ENCODE results near the gene FXYD1.
A peak's percentile ranks its signal among the peaks of the same experiment; 100 is the strongest.
"Not testable (repeated sequence)": the region's sequence is repeated elsewhere in the genome, so short reads cannot be mapped to it uniquely, and the experiment has no call there.

Gene FXYD1

DNA sequence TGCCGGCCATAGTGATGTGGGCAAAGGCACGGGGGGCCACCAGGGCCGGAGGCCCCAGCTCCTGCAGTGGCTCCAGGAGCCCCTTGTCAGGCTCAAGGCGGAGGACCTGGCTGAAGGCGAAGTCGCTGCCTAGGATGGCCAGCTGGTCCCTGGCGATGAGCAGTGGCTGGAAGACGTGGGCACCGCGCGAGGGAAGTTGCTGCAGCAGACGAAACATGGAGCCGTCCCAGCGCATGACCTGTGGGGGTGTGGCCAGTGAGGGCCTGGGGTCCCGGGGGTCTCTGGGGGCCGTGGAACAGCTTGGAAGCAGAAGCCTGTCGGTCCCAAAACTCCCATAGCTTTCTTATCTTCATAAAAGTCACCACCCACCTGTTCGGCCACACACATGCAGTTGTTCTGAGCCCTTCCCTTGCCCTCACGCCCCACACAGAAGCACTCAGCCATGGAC, 13.3 kb upstream of the FXYD1 start:
- DNase-seq, result no peak
- H3K36me3 Mint-ChIP-seq, result no peaks in the 10 kb centered on the region
- H3K27ac Mint-ChIP-seq, result peak overlapping the region; percentile 33

GRCh38 chr19:35125749-35126623, 12.6 kb upstream of the FXYD1 start:
- H3K36me3 Mint-ChIP-seq, result no peaks in the 10 kb centered on the region
- H3K27ac Mint-ChIP-seq, result peak overlapping the region; percentile 33
- CTCF ChIA-PET, result interaction anchor here (1.6 to 2.0 kb wide), 2 partner anchors 8 to 10 kb away, joined by 4 to 11 read pairs; partner anchors contain the start of gene LGI4
- H3K4me3 Mint-ChIP-seq, result no peak overlapping the region
- peaks cover 16% of the 10 kb centered on the region for H3K4me1 Mint-ChIP-seq
- no peaks in the 10 kb centered on the region for H3K9me3 Mint-ChIP-seq
- DNase-seq, result no peak
- H3K27me3 Mint-ChIP-seq, result peaks cover 43% of the 10 kb centered on the region

More for the DNA sequence above, 13.3 kb upstream of the FXYD1 start:
- Mint-ChIP-seq H3K4me3 (no peak overlapping the region), H3K4me1 (peaks cover 16% of the 10 kb centered on the region), H3K9me3 (no peaks in the 10 kb centered on the region), H3K27me3 (peaks cover 49% of the 10 kb centered on the region)
- CTCF ChIA-PET, result interaction anchor here (1.2 to 2.0 kb wide), 5 partner anchors 9 to 58 kb away, joined by 4 to 11 read pairs (median 6); partner anchors contain the start of gene LGI4

- Mint-ChIP-seq H3K27ac (no peak overlapping the region), H3K27me3 (peaks cover 37% of the 10 kb centered on the region), H3K4me1 (peaks cover 16% of the 10 kb centered on the region), H3K36me3 (no peaks in the 10 kb centered on the region), H3K9me3 (no peaks in the 10 kb centered on the region), H3K4me3 (no peak overlapping the region)
- DNase-seq, result no peak
- CTCF ChIA-PET, result interaction anchor here (1.7 kb wide), 1 partner anchor 16 kb away, joined by 6 read pairs; no protein-coding TSS in a partner anchor
Observed at GRCh38 chr19:35126624-35126959, 12.0 kb upstream of the FXYD1 start.

- no peaks in the 10 kb centered on the region for H3K36me3 Mint-ChIP-seq
- H3K27me3 Mint-ChIP-seq, result peaks cover 24% of the 10 kb centered on the region
- H3K4me3 Mint-ChIP-seq, result no peak overlapping the region
- peaks cover 16% of the 10 kb centered on the region for H3K4me1 Mint-ChIP-seq
- no peaks in the 10 kb centered on the region for H3K9me3 Mint-ChIP-seq
- CTCF ChIA-PET, result interaction anchor here (0.8 to 1.7 kb wide), 3 partner anchors 14 to 61 kb away, joined by 3 to 6 read pairs (median 5); partner anchors contain the start of gene FXYD5
- H3K27ac Mint-ChIP-seq, result no peak overlapping the region
- DNase-seq, result no peak
Observed at GRCh38 chr19:35127871-35128270, 10.8 kb upstream of the FXYD1 start.

GRCh38 chr19:35128398-35129057, 10.1 kb upstream of the FXYD1 start:
- Mint-ChIP-seq H3K4me3 (no peak overlapping the region), H3K27ac (no peak overlapping the region), H3K9me3 (no peaks in the 10 kb centered on the region), H3K4me1 (peaks cover 16% of the 10 kb centered on the region), H3K36me3 (no peaks in the 10 kb centered on the region), H3K27me3 (peaks cover 19% of the 10 kb centered on the region)
- no peak for DNase-seq
- CTCF ChIA-PET, result no interaction called here

- H3K36me3 Mint-ChIP-seq, DNase-seq, H3K9me3 Mint-ChIP-seq, H3K4me1 Mint-ChIP-seq, H3K27me3 Mint-ChIP-seq, H3K27ac Mint-ChIP-seq, CTCF ChIA-PET, H3K4me3 Mint-ChIP-seq: not testable (repeated sequence)
Observed at GRCh38 chr19:35129724-35130274, 8.8 kb upstream of the FXYD1 start.

DNA sequence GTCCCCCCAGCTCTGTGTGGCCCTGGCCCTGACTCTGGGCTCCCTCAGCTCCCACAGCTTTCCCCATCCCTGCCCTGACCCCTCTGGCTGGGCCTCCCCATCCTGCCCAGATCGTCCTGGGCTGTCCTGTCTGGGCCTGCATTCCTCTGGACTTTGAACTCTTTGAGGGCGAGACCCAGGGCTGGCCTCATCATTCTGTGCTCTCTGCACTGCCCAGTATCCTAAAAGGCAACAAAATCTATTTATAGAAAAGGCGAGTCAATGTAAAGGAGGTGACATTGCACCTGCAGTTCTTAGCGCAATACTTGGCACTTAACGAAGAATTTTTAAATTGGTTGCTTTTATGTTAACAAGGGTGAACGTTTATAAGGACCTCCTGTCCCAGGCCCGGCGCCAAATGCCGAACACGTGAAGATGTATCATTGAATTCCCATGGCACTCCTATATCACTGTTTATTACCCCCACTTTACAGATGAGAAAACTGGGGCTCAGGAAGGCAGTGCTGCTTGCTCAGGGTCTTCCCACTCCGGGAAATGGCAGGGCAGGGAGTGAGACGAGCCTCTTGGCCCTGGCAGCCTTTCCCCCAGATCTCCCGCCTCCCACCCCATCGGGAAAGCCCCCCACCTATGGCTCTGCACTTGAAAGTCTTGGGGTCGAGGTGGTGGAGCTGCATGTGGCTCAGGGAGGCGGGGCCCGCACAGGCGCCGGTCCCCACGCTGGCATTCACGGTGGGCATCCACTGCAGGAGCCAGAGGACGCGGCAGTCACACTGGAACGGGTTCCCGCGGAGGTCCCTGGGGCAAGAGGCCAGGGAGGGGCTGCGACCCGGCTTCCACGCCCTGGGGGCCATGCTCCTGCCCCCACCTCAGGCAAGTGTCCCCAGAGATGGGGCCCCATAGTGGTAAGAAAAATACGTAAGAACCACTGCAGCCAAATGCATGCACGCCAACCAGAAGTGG, 7.6 kb upstream of the FXYD1 start:
- DNase-seq, result no peak
- no peak overlapping the region for H3K27ac Mint-ChIP-seq
- CTCF ChIA-PET, result no interaction called here
- H3K27me3 Mint-ChIP-seq, result peaks cover 14% of the 10 kb centered on the region
- no peak overlapping the region for H3K4me3 Mint-ChIP-seq
- H3K9me3 Mint-ChIP-seq, result no peaks in the 10 kb centered on the region
- H3K4me1 Mint-ChIP-seq, result peaks cover 4% of the 10 kb centered on the region
- H3K36me3 Mint-ChIP-seq, result no peaks in the 10 kb centered on the region

- H3K4me1 Mint-ChIP-seq, result peaks cover 4% of the 10 kb centered on the region
- no peaks in the 10 kb centered on the region for H3K9me3 Mint-ChIP-seq
- no peak for DNase-seq
- H3K36me3 Mint-ChIP-seq, result no peaks in the 10 kb centered on the region
- peaks cover 20% of the 10 kb centered on the region for H3K27me3 Mint-ChIP-seq
- H3K27ac Mint-ChIP-seq, result no peak overlapping the region
- no peak overlapping the region for H3K4me3 Mint-ChIP-seq
- CTCF ChIA-PET, result no interaction called here
Observed at GRCh38 chr19:35132254-35132653, 6.4 kb upstream of the FXYD1 start.

GRCh38 chr19:35133826-35134225, 4.8 kb upstream of the FXYD1 start:
- CTCF ChIA-PET, result interaction anchor here (1.2 to 4.7 kb wide), 3 partner anchors 9 to 90 kb away, joined by 4 to 19 read pairs (median 18); no protein-coding TSS in a partner anchor
- Mint-ChIP-seq H3K9me3 (no peaks in the 10 kb centered on the region), H3K27me3 (peaks cover 28% of the 10 kb centered on the region), H3K27ac (no peak overlapping the region), H3K4me3 (no peak overlapping the region), H3K4me1 (peaks cover 4% of the 10 kb centered on the region), H3K36me3 (no peaks in the 10 kb centered on the region)
- no peak for DNase-seq

DNA sequence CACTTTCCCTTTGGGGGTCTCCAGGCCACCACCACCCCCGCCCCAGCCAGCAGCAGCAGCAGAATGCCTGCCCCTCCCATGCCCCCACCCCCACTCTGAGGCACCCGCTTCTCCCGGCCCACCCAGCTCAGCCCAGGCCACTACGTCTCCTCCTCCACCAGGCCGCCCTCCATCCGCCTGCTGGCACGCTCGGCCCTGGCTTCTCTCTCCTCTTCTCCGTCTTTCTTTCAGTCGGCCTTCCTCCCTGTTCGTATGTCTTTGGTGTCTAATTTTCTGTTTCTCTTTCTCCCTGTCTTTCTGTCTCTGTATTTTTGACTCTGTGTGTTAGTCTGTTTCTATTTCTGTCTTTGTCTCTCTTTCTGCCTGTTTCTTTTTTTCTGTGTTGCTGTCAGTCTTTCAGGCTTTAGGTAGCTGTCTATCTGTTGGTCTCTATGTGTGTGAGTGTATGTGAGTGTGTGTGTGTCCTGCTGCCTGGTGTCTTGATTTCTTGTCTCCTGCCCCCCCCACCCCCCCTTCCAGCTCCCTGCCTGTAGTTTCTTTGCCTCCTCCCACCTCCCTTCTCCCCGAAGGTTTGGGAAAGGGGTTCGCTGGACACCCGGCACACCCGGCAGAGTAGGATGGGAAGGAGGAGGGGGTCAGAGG, 3.9 kb upstream of the FXYD1 start, which contains the start of gene LGI4:
Gene LGI4, minus strand, starts transcription at position 459 of the 642 bp plus-strand sequence. Its CDS starts 379 bp downstream, at position 80.
- peaks cover 24% of the 10 kb centered on the region for H3K27me3 Mint-ChIP-seq
- H3K4me3 Mint-ChIP-seq, result no peak within 1 kb of the TSS
- no peaks in the 10 kb centered on the region for H3K9me3 Mint-ChIP-seq
- no peak within 1 kb of the TSS for H3K27ac Mint-ChIP-seq
- H3K4me1 Mint-ChIP-seq, result peaks cover 4% of the 10 kb centered on the region
- CTCF ChIA-PET, result interaction anchor here (0.7 to 4.7 kb wide), 10 partner anchors 10 to 328 kb away, joined by 3 to 39 read pairs (median 4); partner anchors contain the start of gene FXYD3
- DNase-seq, result no peak
- no peaks in the 10 kb centered on the region for H3K36me3 Mint-ChIP-seq

- Mint-ChIP-seq H3K4me1 (peaks cover 4% of the 10 kb centered on the region), H3K27me3 (peaks cover 27% of the 10 kb centered on the region), H3K4me3 (no peak overlapping the region), H3K36me3 (no peaks in the 10 kb centered on the region), H3K9me3 (no peaks in the 10 kb centered on the region), H3K27ac (no peak overlapping the region)
- CTCF ChIA-PET, result interaction anchor here (0.7 to 4.7 kb wide), 14 partner anchors 11 to 327 kb away, joined by 3 to 39 read pairs (median 5); partner anchors contain the start of gene FXYD3
- peak; percentile 77 for DNase-seq
Observed at GRCh38 chr19:35135389-35135909, 3.2 kb upstream of the FXYD1 start.

GRCh38 chr19:35136231-35136630, 2.4 kb upstream of the FXYD1 start:
- DNase-seq, result no peak
- CTCF ChIA-PET, result interaction anchor here (0.7 to 4.7 kb wide), 10 partner anchors 11 to 93 kb away, joined by 3 to 39 read pairs (median 9); partner anchors contain the start of gene FXYD3
- no peaks in the 10 kb centered on the region for H3K9me3 Mint-ChIP-seq
- peaks cover 10% of the 10 kb centered on the region for H3K4me1 Mint-ChIP-seq
- H3K27me3 Mint-ChIP-seq, result peaks cover 32% of the 10 kb centered on the region
- H3K36me3 Mint-ChIP-seq, result no peaks in the 10 kb centered on the region
- no peak overlapping the region for H3K4me3 Mint-ChIP-seq
- no peak overlapping the region for H3K27ac Mint-ChIP-seq
